Neural crest cell (in vitro differentiated cells): Measurements from ENCODE around the gene HECW1. TPM values are rescaled to one million over a fixed set of nuclear protein-coding genes. Genes with fewer than 3 reads are reported as not detected.

Source experiments
- DNase-seq: peaks from one replicate; pipeline ENCODE4 v3.0.0; 2021; ENCODE audit warnings: low read depth, mixed read lengths, low spot score
- H3K27ac Mint-ChIP-seq: one replicate; pipeline ENCODE4 v1.8.0; 2021; ENCODE audit warnings: mild to moderate bottlenecking, mixed read lengths; ENCODE audit not compliant: unreplicated experiment
- H3K27me3 Mint-ChIP-seq: 2 replicates; pipeline ENCODE4 v1.8.0; 2021; ENCODE audit warnings: low read depth, mild to moderate bottlenecking, mixed read lengths
- H3K36me3 Mint-ChIP-seq: 2 replicates; pipeline ENCODE4 v1.8.0; 2021; ENCODE audit warnings: low read depth, mild to moderate bottlenecking, mixed read lengths
- H3K4me1 Mint-ChIP-seq: 2 replicates; pipeline ENCODE4 v1.8.0; 2021; ENCODE audit warnings: mixed read lengths
- H3K4me3 Mint-ChIP-seq: one replicate; pipeline ENCODE4 v1.8.0; 2021; ENCODE audit warnings: mild to moderate bottlenecking, mixed read lengths
- H3K9me3 Mint-ChIP-seq: 2 replicates; pipeline ENCODE4 v1.8.0; 2021; ENCODE audit warnings: mixed read lengths
- total RNA-seq: library from RNA; stranded (reverse); gene quantifications from 2 replicates; pipeline ENCODE4 v1.2.1, GENCODE V29; 2021
- TF ChIP-seq, protein P1 (sequence below): fragments of 200-600 bp; sonication (generic); conservative IDR thresholded peaks from 2 replicates; pipeline ENCODE4 v1.5.0; 2021; ENCODE audit warnings: antibody characterized with exemption, mild to moderate bottlenecking

HECW1 gene
- total RNA-seq, 1 donor from 2014 or later = 3.6 TPM

DNA sequence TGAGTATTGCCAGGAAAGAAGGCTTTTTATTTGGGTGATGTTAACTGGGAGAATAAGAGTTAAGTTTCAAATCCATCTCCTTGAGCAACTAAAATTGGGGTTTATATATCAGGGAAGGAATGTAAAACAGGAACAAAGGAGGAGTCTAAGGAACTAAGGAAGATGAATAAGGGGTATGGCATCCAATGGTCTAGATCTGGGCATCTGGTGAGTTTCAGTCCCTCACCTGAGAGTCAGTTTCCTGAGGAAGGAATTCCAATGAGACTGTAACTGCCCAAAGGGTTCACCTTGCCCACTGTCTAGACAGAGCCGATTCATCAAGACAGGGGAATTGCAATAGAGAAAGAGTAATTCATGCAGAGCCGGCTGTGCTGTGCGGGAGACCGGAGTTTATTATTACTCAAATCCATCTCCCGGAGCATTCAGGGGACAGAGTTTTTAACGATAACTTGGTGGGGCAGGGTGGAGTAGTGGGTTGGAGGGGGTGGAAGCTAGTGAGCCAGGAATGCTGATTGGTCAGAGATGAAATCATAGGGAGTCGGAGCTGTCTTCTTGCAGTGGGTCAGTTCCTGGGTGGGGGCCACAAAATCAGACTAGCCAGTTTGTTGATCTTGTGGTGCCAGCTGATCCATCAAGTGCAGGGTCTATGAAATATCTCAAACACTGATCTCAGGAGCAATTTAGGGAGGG lies 282.1 kb downstream of the HECW1 start:
- TF ChIP-seq, protein P1, sequence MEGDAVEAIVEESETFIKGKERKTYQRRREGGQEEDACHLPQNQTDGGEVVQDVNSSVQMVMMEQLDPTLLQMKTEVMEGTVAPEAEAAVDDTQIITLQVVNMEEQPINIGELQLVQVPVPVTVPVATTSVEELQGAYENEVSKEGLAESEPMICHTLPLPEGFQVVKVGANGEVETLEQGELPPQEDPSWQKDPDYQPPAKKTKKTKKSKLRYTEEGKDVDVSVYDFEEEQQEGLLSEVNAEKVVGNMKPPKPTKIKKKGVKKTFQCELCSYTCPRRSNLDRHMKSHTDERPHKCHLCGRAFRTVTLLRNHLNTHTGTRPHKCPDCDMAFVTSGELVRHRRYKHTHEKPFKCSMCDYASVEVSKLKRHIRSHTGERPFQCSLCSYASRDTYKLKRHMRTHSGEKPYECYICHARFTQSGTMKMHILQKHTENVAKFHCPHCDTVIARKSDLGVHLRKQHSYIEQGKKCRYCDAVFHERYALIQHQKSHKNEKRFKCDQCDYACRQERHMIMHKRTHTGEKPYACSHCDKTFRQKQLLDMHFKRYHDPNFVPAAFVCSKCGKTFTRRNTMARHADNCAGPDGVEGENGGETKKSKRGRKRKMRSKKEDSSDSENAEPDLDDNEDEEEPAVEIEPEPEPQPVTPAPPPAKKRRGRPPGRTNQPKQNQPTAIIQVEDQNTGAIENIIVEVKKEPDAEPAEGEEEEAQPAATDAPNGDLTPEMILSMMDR = no peak
- no peaks in the 10 kb centered on the region for H3K9me3 Mint-ChIP-seq
- H3K27me3 Mint-ChIP-seq = no peaks in the 10 kb centered on the region
- H3K4me1 Mint-ChIP-seq = peaks cover 11% of the 10 kb centered on the region
- no peak overlapping the region for H3K27ac Mint-ChIP-seq
- H3K36me3 Mint-ChIP-seq = no peaks in the 10 kb centered on the region
- no peak overlapping the region for H3K4me3 Mint-ChIP-seq
- no peak for DNase-seq

GRCh38 chr7:43395351-43395750 lies 282.9 kb downstream of the HECW1 start:
- Mint-ChIP-seq H3K27ac (no peak overlapping the region), H3K27me3 (no peaks in the 10 kb centered on the region), H3K9me3 (no peaks in the 10 kb centered on the region), H3K4me3 (no peak overlapping the region), H3K4me1 (peaks cover 11% of the 10 kb centered on the region), H3K36me3 (no peaks in the 10 kb centered on the region)
- TF ChIP-seq, protein P1 = no peak
- DNase-seq = no peak

- Mint-ChIP-seq H3K4me1 (peaks cover 11% of the 10 kb centered on the region), H3K36me3 (no peaks in the 10 kb centered on the region), H3K4me3 (no peak overlapping the region), H3K27me3 (no peaks in the 10 kb centered on the region), H3K27ac (no peak overlapping the region), H3K9me3 (no peaks in the 10 kb centered on the region)
- TF ChIP-seq, protein P1 = no peak
- no peak for DNase-seq
Observed at GRCh38 chr7:43396187-43396740, 283.8 kb downstream of the HECW1 start.

- H3K27me3 Mint-ChIP-seq = no peaks in the 10 kb centered on the region
- TF ChIP-seq, protein P1 = no peak
- H3K36me3 Mint-ChIP-seq = no peaks in the 10 kb centered on the region
- no peaks in the 10 kb centered on the region for H3K9me3 Mint-ChIP-seq
- no peak overlapping the region for H3K4me3 Mint-ChIP-seq
- no peak for DNase-seq
- H3K4me1 Mint-ChIP-seq = peaks cover 7% of the 10 kb centered on the region
- no peak overlapping the region for H3K27ac Mint-ChIP-seq
Observed at GRCh38 chr7:43398831-43399230, 286.4 kb downstream of the HECW1 start.

GRCh38 chr7:43405948-43406347 lies 293.5 kb downstream of the HECW1 start:
- Mint-ChIP-seq H3K36me3 (no peaks in the 10 kb centered on the region), H3K4me1 (peaks cover 4% of the 10 kb centered on the region), H3K27ac (no peak overlapping the region), H3K27me3 (no peaks in the 10 kb centered on the region), H3K9me3 (no peaks in the 10 kb centered on the region), H3K4me3 (no peak overlapping the region)
- TF ChIP-seq, protein P1 = no peak
- DNase-seq = no peak
